VCaP (cell line): ENCODE measurements around the gene EFEMP1.

Source experiments
- H3K27ac ChIP-seq: fragments of 450-650 bp; 2 replicates; pipeline ENCODE4 v1.5.1; 2017
- CTCF ChIP-seq: fragments of 450-650 bp; conservative IDR thresholded peaks from 2 replicates; pipeline ENCODE4 v1.5.1; 2017; ENCODE audit warnings: mild to moderate bottlenecking, moderate library complexity

EFEMP1 gene

GRCh38 chr2:55879976-55880375 is 43.6 kb downstream of the EFEMP1 start:
- no peak for TF ChIP-seq CTCF
- H3K27ac ChIP-seq: no peak overlapping the region

GRCh38 chr2:55877087-55877436 is 46.5 kb downstream of the EFEMP1 start:
- no peak overlapping the region for H3K27ac ChIP-seq
- TF ChIP-seq CTCF: no peak

- TF ChIP-seq CTCF: no peak
- no peak overlapping the region for H3K27ac ChIP-seq
Observed at GRCh38 chr2:55876429-55877086, 47.0 kb downstream of the EFEMP1 start.

GRCh38 chr2:55875434-55876135 is 48.0 kb downstream of the EFEMP1 start:
- no peak for TF ChIP-seq CTCF
- no peak overlapping the region for H3K27ac ChIP-seq

GRCh38 chr2:55874338-55874737 is 49.2 kb downstream of the EFEMP1 start:
- no peak for TF ChIP-seq CTCF
- no peak overlapping the region for H3K27ac ChIP-seq

- TF ChIP-seq CTCF: no peak
- no peak overlapping the region for H3K27ac ChIP-seq
Observed at GRCh38 chr2:55871637-55872036, 51.9 kb downstream of the EFEMP1 start.

GRCh38 chr2:55869637-55870325 is 53.8 kb downstream of the EFEMP1 start:
- no peak for TF ChIP-seq CTCF
- H3K27ac ChIP-seq: no peak overlapping the region
